BJ (cell line): ENCODE measurements around the gene ZNF829. TPM values are rescaled to one million over a fixed set of nuclear protein-coding genes. Genes with fewer than 3 reads are reported as not detected.

ENCODE experiments used
- CTCF ChIA-PET: fragments of 350-600 bp; formaldehyde crosslinking; extraction: SDS; loops from one replicate; lab custom pipeline; 2021; ENCODE audit warnings: antibody characterized with exemption, inconsistent platforms; lab: Yijun Ruan, JAX
- POLR2A ChIA-PET: fragments of 300-600 bp; sonication (Branson Sonifier 250); formaldehyde crosslinking; extraction: SDS; loops from one replicate; lab custom pipeline; 2021; ENCODE audit warnings: antibody characterized with exemption; lab: Charles Lee
- DNase-seq: peaks from one replicate; pipeline ENCODE4 v3.0.0-alpha.2; 2011; ENCODE audit warnings: low read depth
- H3K27me3 ChIP-seq: 2 replicates; pipeline ENCODE4 v1.6.0; 2011; ENCODE audit warnings: low read length; ENCODE audit not compliant: control insufficient read depth, insufficient read depth
- H3K36me3 ChIP-seq: 2 replicates; pipeline ENCODE4 v1.5.1; 2011; ENCODE audit warnings: low read length; ENCODE audit not compliant: control insufficient read depth, insufficient read depth
- H3K4me3 ChIP-seq: 2 replicates; pipeline ENCODE4 v1.5.1; 2011; ENCODE audit warnings: low read depth, mild to moderate bottlenecking, control low read depth, low read length
- CTCF ChIP-seq: IDR thresholded peaks from 2 replicates; pipeline ENCODE4 v1.5.1; 2011; ENCODE audit warnings: low read depth, mild to moderate bottlenecking, control low read depth, inconsistent platforms, low read length, moderate library complexity; ENCODE audit not compliant: insufficient read depth
- polyA plus RNA-seq: library from polyadenylated mRNA; depleted of rRNA; stranded (reverse); fragments of >200 nt; gene quantifications from 2 replicates; pipeline ENCODE4 v1.2.3, GENCODE V29; 2011; rRNA removed
- small RNA-seq: library from RNA; depleted of rRNA; stranded (forward); fragments of <200 nt; gene quantifications from one replicate; pipeline ENCODE3, GENCODE V24; 2012; ENCODE audit warnings: low replicate concordance, low read depth; ENCODE audit not compliant: insufficient read length

ZNF829 gene
- polyA plus RNA-seq, 1 experiment, result 1.2 TPM

GRCh38 chr19:36849701-36850558 lies 66.2 kb downstream of the ZNF829 start:
- Histone ChIP-seq H3K36me3 (no peaks in the 10 kb centered on the region), H3K4me3 (peak overlapping the region; percentile 88), H3K27me3 (no peaks in the 10 kb centered on the region)
- ChIA-PET POLR2A (interaction anchor here (1.4 kb wide), 1 partner anchor 12 kb away, joined by 9 read pairs; the partner anchor contains the start of gene ZNF790), CTCF (interaction anchor here (1.0 to 1.6 kb wide), 2 partner anchors 8 to 11 kb away, joined by 3 to 7 read pairs; no protein-coding TSS in a partner anchor)
- peak; percentile 70 for DNase-seq
- no peak for TF ChIP-seq CTCF

GRCh38 chr19:36847968-36848367 lies 68.1 kb downstream of the ZNF829 start:
- Histone ChIP-seq H3K27me3 (no peaks in the 10 kb centered on the region), H3K36me3 (no peaks in the 10 kb centered on the region), H3K4me3 (no peak overlapping the region)
- DNase-seq, result no peak
- POLR2A ChIA-PET, result no interaction called here
- CTCF ChIA-PET, result interaction anchor here (1.6 kb wide), 1 partner anchor 9 kb away, joined by 7 read pairs; no protein-coding TSS in a partner anchor
- no peak for TF ChIP-seq CTCF

GRCh38 chr19:36838784-36839324 lies 77.2 kb downstream of the ZNF829 start:
- CTCF ChIA-PET, result interaction anchor here (1.5 kb wide), 1 partner anchor 10 kb away, joined by 7 read pairs; no protein-coding TSS in a partner anchor
- Histone ChIP-seq H3K27me3 (no peaks in the 10 kb centered on the region), H3K36me3 (no peaks in the 10 kb centered on the region), H3K4me3 (peak overlapping the region; percentile 65)
- no peak for TF ChIP-seq CTCF
- peak; percentile 4 for DNase-seq
- POLR2A ChIA-PET, result no interaction called here

Small RNA genes within 50 kb of the gene (small RNA-seq; reads per million reads assigned to genes)
- not detected for gene RF00019

Other genes starting within 250 kb of the ZNF829 start
- 1.9 and 4.1 TPM in 2 replicates for gene ZNF461, start 249.5 kb downstream of the ZNF829 start, polyA plus RNA-seq
- gene ZNF567, start 228.7 kb downstream of the ZNF829 start, polyA plus RNA-seq, result 2.6 and 5.7 TPM in 2 replicates
- 0.56 and 1.1 TPM in 2 replicates for gene ZNF850, start 143.5 kb downstream of the ZNF829 start, polyA plus RNA-seq
- gene ZNF790, start 77.9 kb downstream of the ZNF829 start, polyA plus RNA-seq, result 0.90 and 2.0 TPM in 2 replicates
- 1.3 TPM in 2 replicates for gene ZNF345, start 65.4 kb downstream of the ZNF829 start, polyA plus RNA-seq
- gene ZNF568, start within 50 bp of the ZNF829 start, polyA plus RNA-seq, result 5.4 and 7.0 TPM in 2 replicates
- 2.7 and 3.1 TPM in 2 replicates for gene ZNF420, start 162.1 kb upstream of the ZNF829 start, polyA plus RNA-seq